DOHH2 (cell line): ENCODE results near the gene H3-3A.

Source experiments
- H3F3A ChIP-seq: fragments of 200-600 bp; sonication (generic), shearing (Covaris generic); 2 replicates; pipeline ENCODE4 v1.6.0; 2016; ENCODE audit warnings: antibody characterized with exemption, mild to moderate bottlenecking; ENCODE audit not compliant: control insufficient read depth, insufficient read depth
- H3K27ac ChIP-seq: fragments of 200-600 bp; sonication (generic); 2 replicates; pipeline ENCODE4 v1.5.1; 2014; ENCODE audit warnings: low read depth, mild to moderate bottlenecking, low read length, moderate library complexity
- H3K27me3 ChIP-seq: fragments of 200-600 bp; sonication (generic); 2 replicates; pipeline ENCODE4 v1.6.1; 2014; ENCODE audit warnings: mild to moderate bottlenecking, low read length, mixed read lengths; ENCODE audit not compliant: control insufficient read depth
- H3K36me3 ChIP-seq: fragments of 200-600 bp; sonication (generic); 2 replicates; pipeline ENCODE4 v1.6.1; 2014; ENCODE audit warnings: mild to moderate bottlenecking, low read length, moderate library complexity, mixed read lengths; ENCODE audit not compliant: control insufficient read depth
- H3K4me1 ChIP-seq: fragments of 200-600 bp; sonication (generic); 2 replicates; pipeline ENCODE4 v1.6.1; 2014; ENCODE audit warnings: mild to moderate bottlenecking, low read length, mixed read lengths; ENCODE audit not compliant: control insufficient read depth
- H3K4me2 ChIP-seq: fragments of 200-600 bp; sonication (generic); 2 replicates; pipeline ENCODE4 v1.6.0; 2014; ENCODE audit warnings: mild to moderate bottlenecking, low read length, moderate library complexity
- H3K4me3 ChIP-seq: fragments of 200-600 bp; sonication (generic); 2 replicates; pipeline ENCODE4 v1.5.1; 2014; ENCODE audit warnings: mild to moderate bottlenecking, low read length, mixed read lengths
- H3K79me2 ChIP-seq: fragments of 200-600 bp; sonication (generic); 2 replicates; pipeline ENCODE4 v1.6.1; 2014; ENCODE audit warnings: mild to moderate bottlenecking, low read length, mixed read lengths; ENCODE audit not compliant: control insufficient read depth
- H3K9me2 ChIP-seq: fragments of 200-600 bp; sonication (generic); replicated peaks from 2 replicates; pipeline ENCODE4 v1.6.1; 2014; ENCODE audit warnings: mild to moderate bottlenecking, low read length, mixed read lengths; ENCODE audit not compliant: control insufficient read depth
- H3K9me3 ChIP-seq: fragments of 200-600 bp; sonication (generic); 2 replicates; pipeline ENCODE4 v1.6.1; 2014; ENCODE audit warnings: antibody characterized with exemption, low read length, mixed read lengths; ENCODE audit not compliant: control insufficient read depth, insufficient read depth
- H4K20me1 ChIP-seq: fragments of 200-600 bp; sonication (generic); 2 replicates; pipeline ENCODE4 v1.6.0; 2014; ENCODE audit warnings: low read depth, mild to moderate bottlenecking, antibody characterized with exemption, low read length, moderate library complexity; ENCODE audit not compliant: control insufficient read depth, insufficient read depth
- CTCF ChIP-seq: fragments of 200-600 bp; sonication (generic); IDR thresholded peaks from one replicate; pipeline ENCODE4 v1.5.1; 2014; ENCODE audit warnings: antibody characterized with exemption, mild to moderate bottlenecking, low read depth, low read length; ENCODE audit not compliant: poor library complexity, severe bottlenecking
- EZH2phosphoT487 ChIP-seq: fragments of 200-600 bp; sonication (generic); IDR thresholded peaks from 2 replicates; pipeline ENCODE4 v1.6.1; 2017; ENCODE audit warnings: borderline replicate concordance, mild to moderate bottlenecking, antibody characterized with exemption, low read length, moderate library complexity, mixed read lengths

The H3-3A gene

DNA sequence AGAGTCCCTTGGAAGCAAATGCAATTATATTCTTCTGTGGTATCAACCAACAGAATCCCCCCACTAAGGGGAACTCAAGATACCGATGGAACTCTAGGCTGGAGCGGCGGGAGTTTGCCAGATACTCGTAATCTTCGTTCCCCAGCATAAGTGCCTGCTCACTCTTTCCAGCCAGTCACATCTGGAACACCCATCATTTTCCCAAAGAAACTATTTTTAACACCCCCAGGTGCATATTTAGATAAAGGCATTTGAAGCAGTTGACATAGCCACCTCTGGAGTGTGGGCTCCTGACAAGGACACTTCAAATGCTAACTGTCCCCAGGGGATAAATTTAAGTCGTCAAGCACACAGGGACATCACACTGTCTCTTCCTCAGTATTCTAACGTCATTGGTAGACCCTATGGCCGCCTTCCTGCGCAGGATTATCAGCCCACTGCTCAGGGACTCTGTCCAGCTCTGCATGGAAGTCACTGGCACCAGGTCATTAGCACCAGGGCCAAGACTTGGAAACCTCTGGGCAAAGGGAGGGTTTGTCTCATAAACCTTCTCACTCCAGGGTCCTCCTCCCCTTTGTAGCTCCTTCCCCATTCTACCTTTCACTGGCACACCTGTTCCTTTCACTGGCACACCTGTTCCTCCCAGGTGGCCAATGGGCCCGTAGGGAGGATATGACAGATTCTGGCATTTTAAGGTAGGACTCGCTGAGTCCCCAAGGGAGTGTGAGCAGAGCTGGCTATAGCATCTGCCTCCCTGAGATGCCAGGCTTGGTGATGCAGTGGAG is 48.8 kb downstream of the H3-3A start:
- Histone ChIP-seq H3K4me1 (peaks cover 18% of the 10 kb centered on the region), H3K4me2 (peak overlapping the region; percentile 94), H3K9me2 (no peaks in the 10 kb centered on the region), H3K4me3 (peak overlapping the region; percentile 79), H3K9me3 (no peaks in the 10 kb centered on the region), H4K20me1 (0 out of 2 replicates have a peak, but pooled peaks cover 7% of the 10 kb centered on the region), H3K27ac (peak overlapping the region; percentile 46; the same call in 1 of the 2 replicates), H3F3A (peaks cover 7% of the 10 kb centered on the region), H3K79me2 (no peaks in the 10 kb centered on the region), H3K27me3 (peaks cover 33% of the 10 kb centered on the region), H3K36me3 (no peaks in the 10 kb centered on the region)
- no peak for TF ChIP-seq EZH2phosphoT487
- no peak for TF ChIP-seq CTCF

DNA sequence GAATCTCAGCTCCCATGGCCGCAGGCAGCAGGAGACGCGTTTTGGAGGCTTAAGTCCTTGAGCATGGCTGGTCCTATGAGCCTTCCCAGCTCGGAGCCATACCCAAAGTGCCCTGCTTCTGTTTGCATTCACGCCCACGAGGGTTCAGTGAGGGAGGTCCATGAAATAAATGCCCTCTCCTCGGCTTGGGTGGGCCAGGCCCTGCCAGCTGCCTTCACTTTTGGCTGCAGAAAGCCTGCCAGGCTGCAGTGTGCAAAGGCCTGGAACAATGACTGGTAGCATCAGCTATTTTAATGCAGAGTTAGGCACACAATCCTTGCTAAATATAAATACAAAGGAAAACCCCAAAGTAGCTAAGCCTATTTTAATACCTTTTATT is 49.4 kb downstream of the H3-3A start:
- no peaks in the 10 kb centered on the region for H3K9me3 ChIP-seq
- H3K9me2 ChIP-seq = no peaks in the 10 kb centered on the region
- H3K36me3 ChIP-seq = no peaks in the 10 kb centered on the region
- H3K27me3 ChIP-seq = peaks cover 33% of the 10 kb centered on the region
- peaks cover 18% of the 10 kb centered on the region for H3K4me1 ChIP-seq
- H3K4me3 ChIP-seq = no peak overlapping the region
- peaks cover 7% of the 10 kb centered on the region for H3F3A ChIP-seq
- H3K79me2 ChIP-seq = no peaks in the 10 kb centered on the region
- H3K4me2 ChIP-seq = no peak overlapping the region
- H3K27ac ChIP-seq = no peak overlapping the region
- TF ChIP-seq CTCF = no peak
- TF ChIP-seq EZH2phosphoT487 = no peak
- 0 out of 2 replicates have a peak, but pooled peaks cover 7% of the 10 kb centered on the region for H4K20me1 ChIP-seq

GRCh38 chr1:226112626-226113025 is 50.1 kb downstream of the H3-3A start:
- Histone ChIP-seq H3K79me2 (no peaks in the 10 kb centered on the region), H3K4me2 (no peak overlapping the region), H3K4me3 (no peak overlapping the region), H3K27ac (no peak overlapping the region), H3K9me3 (no peaks in the 10 kb centered on the region), H3K27me3 (peaks cover 31% of the 10 kb centered on the region), H3F3A (peaks cover 7% of the 10 kb centered on the region), H3K36me3 (no peaks in the 10 kb centered on the region), H3K4me1 (peaks cover 18% of the 10 kb centered on the region), H3K9me2 (no peaks in the 10 kb centered on the region), H4K20me1 (0 out of 2 replicates have a peak, but pooled peaks cover 7% of the 10 kb centered on the region)
- TF ChIP-seq CTCF (no peak), EZH2phosphoT487 (no peak)
